Measurements from ENCODE around the gene C5AR2.
"Not testable (repeated sequence)": the region's sequence is repeated elsewhere in the genome, so short reads cannot be mapped to it uniquely, and the experiment has no call there.

C5AR2 gene

DNA sequence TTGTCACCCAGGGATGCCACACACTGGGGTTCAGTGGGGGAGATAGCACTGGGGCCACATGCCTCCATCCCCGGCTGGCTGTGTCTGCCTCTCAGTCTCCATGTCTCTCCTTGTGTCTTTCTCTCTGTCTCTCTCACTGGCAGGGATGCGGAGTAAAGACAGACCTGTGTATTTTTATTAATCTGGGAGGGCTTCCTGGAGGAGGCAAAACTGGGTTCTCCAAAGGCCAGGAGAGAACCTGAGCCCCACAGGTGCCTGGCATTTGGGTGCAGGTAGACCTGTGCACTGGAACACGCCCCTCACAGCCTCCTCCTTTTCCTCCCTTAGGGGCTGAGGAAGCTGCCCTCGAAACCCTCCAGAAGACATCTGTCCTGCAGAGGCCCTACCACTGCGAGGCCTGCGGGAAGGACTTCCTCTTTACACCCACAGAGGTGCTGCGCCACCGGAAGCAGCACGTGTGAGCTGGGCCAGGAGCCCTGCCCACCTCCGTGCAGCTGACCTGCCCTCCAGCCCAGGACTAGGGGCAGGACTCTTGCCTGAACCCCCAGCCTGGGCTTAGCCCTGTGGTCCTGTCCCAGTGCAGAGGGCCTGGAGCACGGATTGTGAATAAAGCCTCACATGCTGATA lies 49.8 kb downstream of the C5AR2 start:
- Histone ChIP-seq H3K9ac (ENCODE audit: low read length) (no peak overlapping the region), H3K4me3 (ENCODE audit: low read length) (no peak overlapping the region), H3K9me3 (ENCODE audit: control insufficient read depth, low read length) (no peaks in the 10 kb centered on the region), H3K4me1 (ENCODE audit: control insufficient read depth, insufficient read depth, low read length) (no peaks in the 10 kb centered on the region), H3K36me3 (ENCODE audit: control insufficient read depth, insufficient read depth, low read length) (peaks cover 10% of the 10 kb centered on the region), H3K27me3 (ENCODE audit: control insufficient read depth, insufficient read depth, low read length) (no peaks in the 10 kb centered on the region)

DNA sequence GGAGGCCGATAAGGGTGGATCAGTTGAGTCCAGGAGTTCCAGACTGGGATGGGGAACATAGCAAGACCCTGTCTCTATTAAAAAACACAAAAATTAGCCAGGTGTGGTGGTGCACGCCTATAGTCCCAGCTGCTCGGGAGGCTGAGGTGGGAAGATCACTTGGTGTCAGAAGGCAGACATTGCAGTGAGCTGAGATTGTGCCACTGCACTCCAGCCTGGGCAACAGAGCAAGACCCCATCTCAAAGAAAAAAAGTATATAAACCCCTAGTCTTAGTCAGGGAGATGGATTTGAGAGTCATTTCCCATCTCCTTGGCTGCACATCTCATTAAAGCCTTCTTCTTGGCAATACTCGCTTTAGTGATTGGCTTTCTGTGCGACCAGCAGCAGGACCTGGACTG lies 51.9 kb downstream of the C5AR2 start:
- H3K9ac ChIP-seq (ENCODE audit: low read length); H3K27me3 ChIP-seq (ENCODE audit: control insufficient read depth, insufficient read depth, low read length); H3K9me3 ChIP-seq (ENCODE audit: control insufficient read depth, low read length); H3K4me3 ChIP-seq (ENCODE audit: low read length); H3K4me1 ChIP-seq (ENCODE audit: control insufficient read depth, insufficient read depth, low read length): not testable (repeated sequence)
- peaks cover 10% of the 10 kb centered on the region for H3K36me3 ChIP-seq (ENCODE audit: control insufficient read depth, insufficient read depth, low read length)

DNA sequence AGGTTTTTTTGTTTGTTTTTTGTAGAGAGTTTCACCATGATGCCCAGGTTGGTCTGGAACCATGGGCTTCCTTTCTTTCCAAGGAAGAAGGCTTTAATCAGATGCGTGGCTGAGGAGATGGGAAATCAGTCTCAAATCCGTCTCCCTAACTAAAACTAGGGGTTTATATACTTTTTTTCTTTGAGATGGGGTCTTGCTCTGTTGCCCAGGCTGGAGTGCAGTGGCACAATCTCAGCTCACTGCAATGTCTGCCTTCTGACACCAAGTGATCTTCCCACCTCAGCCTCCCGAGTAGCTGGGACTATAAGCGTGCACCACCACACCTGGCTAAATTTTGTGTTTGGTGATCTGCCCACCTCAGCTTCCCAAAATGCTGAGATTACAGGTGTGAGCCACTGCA lies 52.6 kb downstream of the C5AR2 start:
- peaks cover 10% of the 10 kb centered on the region for H3K36me3 ChIP-seq (ENCODE audit: control insufficient read depth, insufficient read depth, low read length)
- not testable (repeated sequence) for H3K9me3 ChIP-seq (ENCODE audit: control insufficient read depth, low read length); H3K9ac ChIP-seq (ENCODE audit: low read length); H3K27me3 ChIP-seq (ENCODE audit: control insufficient read depth, insufficient read depth, low read length); H3K4me3 ChIP-seq (ENCODE audit: low read length); H3K4me1 ChIP-seq (ENCODE audit: control insufficient read depth, insufficient read depth, low read length)

DNA sequence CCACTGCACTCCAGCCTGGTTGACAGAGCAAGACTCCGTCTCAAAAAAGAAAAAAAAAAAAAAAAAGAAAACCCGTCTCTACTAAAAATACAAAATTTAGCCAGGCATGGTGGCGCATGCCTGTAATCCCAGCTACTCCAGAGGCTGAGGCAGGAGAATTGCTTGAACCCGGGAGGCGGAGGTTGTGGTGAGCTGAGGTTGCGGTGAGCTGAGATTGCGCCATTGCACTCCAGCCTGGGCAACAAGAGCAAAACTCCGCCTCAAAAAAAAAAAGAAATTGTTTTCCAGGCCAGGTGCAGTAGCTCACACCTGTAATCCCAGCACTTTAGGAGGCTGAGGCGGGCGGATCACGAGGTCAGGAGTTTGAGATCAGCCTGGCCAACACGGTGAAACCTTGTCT lies 54.6 kb downstream of the C5AR2 start:
- H3K9ac ChIP-seq (ENCODE audit: low read length); H3K9me3 ChIP-seq (ENCODE audit: control insufficient read depth, low read length); H3K36me3 ChIP-seq (ENCODE audit: control insufficient read depth, insufficient read depth, low read length); H3K27me3 ChIP-seq (ENCODE audit: control insufficient read depth, insufficient read depth, low read length); H3K4me1 ChIP-seq (ENCODE audit: control insufficient read depth, insufficient read depth, low read length); H3K4me3 ChIP-seq (ENCODE audit: low read length): not testable (repeated sequence)

DNA sequence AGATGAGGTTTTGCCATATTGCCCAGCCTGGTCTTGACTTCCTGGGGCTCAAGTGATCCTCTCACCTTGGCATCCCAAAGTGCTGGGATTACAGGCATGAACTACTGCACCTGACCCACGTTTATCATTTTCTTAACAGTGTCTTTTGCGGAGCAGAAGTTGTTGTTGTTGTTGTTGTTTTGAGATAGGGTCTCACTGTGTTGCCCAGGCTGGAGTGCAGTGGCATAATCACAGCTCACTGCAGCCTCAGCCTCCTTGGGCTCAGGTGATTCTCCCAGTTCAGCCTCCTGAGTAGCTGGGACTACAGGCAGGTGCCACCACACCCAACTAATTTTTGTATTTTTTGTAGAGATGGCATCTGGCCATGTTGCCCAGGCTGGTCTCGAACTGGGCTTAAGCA lies 55.6 kb downstream of the C5AR2 start:
- not testable (repeated sequence) for H3K9ac ChIP-seq (ENCODE audit: low read length); H3K4me3 ChIP-seq (ENCODE audit: low read length); H3K4me1 ChIP-seq (ENCODE audit: control insufficient read depth, insufficient read depth, low read length); H3K27me3 ChIP-seq (ENCODE audit: control insufficient read depth, insufficient read depth, low read length); H3K36me3 ChIP-seq (ENCODE audit: control insufficient read depth, insufficient read depth, low read length); H3K9me3 ChIP-seq (ENCODE audit: control insufficient read depth, low read length)

DNA sequence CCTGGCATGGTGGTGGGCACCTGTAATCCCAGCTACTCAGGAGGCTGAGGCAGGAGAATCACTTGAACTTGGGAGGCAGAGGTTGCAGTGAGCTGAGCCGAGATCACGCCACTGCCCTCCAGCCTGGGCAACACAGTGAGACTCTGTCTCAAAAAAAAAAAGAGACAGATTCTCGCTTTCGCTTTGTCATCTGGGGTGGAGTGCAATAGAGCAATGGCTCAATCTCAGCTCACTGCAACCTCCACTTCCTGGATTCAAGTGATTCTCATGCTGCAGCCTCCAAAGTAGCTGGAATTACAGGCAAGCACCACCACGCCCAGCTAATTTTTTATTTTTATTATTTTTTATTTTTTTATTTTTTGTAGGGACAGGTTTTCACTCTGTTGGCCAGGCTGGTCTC lies 56.7 kb downstream of the C5AR2 start:
- not testable (repeated sequence) for H3K4me3 ChIP-seq (ENCODE audit: low read length); H3K27me3 ChIP-seq (ENCODE audit: control insufficient read depth, insufficient read depth, low read length); H3K36me3 ChIP-seq (ENCODE audit: control insufficient read depth, insufficient read depth, low read length); H3K9me3 ChIP-seq (ENCODE audit: control insufficient read depth, low read length); H3K4me1 ChIP-seq (ENCODE audit: control insufficient read depth, insufficient read depth, low read length); H3K9ac ChIP-seq (ENCODE audit: low read length)

DNA sequence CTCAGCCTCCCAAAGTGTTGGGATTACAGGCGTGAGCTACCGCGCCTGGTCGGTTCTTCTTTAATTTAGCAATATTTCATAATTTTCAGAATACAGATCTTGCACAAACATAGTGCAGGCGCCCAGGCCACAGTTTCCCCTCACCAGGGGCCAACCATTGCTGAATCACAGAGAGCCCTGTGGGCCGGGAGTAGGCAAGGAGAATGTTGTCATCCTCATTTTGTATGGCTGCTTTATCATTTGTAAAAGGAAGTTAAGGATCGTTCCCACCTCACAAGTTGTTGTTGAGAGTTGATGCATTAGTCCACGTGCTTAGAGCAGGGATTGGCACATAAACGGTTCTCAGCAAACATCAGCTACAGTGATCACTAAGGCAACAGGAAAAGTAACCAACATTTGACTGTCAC lies 57.2 kb downstream of the C5AR2 start:
- Histone ChIP-seq H3K27me3 (ENCODE audit: control insufficient read depth, insufficient read depth, low read length) (no peaks in the 10 kb centered on the region), H3K4me1 (ENCODE audit: control insufficient read depth, insufficient read depth, low read length) (no peaks in the 10 kb centered on the region), H3K4me3 (ENCODE audit: low read length) (no peak overlapping the region), H3K9me3 (ENCODE audit: control insufficient read depth, low read length) (no peaks in the 10 kb centered on the region), H3K9ac (ENCODE audit: low read length) (no peak overlapping the region), H3K36me3 (ENCODE audit: control insufficient read depth, insufficient read depth, low read length) (no peaks in the 10 kb centered on the region)

DNA sequence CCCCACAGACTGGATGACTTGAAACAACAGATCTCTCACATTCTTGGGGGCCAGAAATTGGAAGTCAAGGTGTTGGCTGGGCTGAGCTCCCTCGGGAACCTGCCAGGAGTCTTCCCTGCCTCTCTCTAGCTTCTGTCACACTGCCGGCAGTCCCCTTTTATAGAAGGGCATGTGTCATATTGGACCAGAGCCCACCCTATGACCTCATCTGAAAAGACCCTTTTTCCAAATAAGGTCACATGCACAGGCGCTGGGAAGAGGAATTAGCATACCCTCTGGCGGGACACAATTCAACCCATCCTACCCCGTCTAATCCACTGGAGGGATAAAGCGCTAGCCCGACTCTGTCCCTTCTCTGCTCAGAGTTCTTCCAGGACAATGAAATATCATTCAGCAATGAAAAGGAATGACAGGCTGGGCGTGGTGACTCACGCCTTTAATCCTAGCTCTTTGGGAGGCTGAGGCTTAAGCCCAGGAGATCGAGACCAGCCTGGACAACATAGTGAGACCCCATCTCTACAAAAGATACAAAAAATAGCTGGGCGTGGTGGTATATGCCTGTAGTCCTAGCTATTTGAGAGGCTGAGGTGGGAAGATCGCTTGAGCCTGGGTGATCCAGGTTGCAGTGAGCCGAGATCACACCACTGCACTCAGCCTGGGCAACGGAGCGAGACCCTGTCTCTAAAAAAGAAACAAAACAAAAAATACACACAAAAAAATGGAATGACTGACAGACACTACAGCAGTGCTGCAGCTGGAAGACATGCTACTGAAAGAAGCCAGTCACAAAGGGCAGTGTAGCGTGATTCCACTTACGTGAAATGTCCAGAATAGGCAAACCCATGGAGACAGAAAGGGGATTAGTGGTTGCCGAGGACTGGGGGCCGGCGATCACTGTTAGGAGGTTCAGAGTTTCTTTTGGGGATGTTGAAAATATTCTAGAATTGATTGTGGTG lies 58.8 kb downstream of the C5AR2 start:
- Histone ChIP-seq H3K27me3 (ENCODE audit: control insufficient read depth, insufficient read depth, low read length) (no peaks in the 10 kb centered on the region), H3K36me3 (ENCODE audit: control insufficient read depth, insufficient read depth, low read length) (no peaks in the 10 kb centered on the region), H3K9ac (ENCODE audit: low read length) (no peak overlapping the region), H3K4me3 (ENCODE audit: low read length) (no peak overlapping the region), H3K4me1 (ENCODE audit: control insufficient read depth, insufficient read depth, low read length) (no peaks in the 10 kb centered on the region), H3K9me3 (ENCODE audit: control insufficient read depth, low read length) (no peaks in the 10 kb centered on the region)

DNA sequence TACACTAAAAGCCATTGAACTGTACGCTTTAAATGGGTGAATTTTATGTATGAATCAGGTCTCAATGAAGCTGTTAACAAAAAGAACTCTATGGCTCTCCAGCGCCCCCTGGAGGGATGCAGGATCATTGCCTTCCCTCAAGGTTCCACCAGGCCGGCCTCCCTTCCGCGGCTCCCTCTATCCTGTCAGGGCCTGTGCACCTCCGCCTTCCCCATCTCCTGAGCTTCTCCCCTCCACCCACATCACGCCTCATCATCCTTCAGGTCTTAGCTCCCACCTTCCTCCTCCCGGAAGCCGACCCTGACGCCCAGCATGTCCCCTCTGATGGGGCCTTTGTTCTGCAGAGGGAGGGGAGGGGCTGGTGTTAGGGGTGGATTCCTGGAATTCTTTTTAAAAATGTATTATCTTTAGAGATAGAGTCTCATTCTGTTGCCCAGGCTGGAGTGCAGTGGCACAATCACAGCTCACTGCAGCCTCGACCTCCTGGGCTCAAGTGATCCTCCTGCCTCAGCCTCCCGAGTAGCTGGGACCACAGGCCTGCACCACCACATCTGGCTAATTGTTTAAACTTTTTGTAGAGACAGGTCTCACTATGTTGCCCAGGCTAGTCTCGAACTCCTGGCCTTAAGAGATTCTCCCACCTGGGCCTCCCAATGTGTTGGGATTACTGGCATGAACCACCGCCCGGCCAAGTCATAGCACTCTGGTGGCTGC lies 59.7 kb downstream of the C5AR2 start:
- H3K4me3 ChIP-seq (ENCODE audit: low read length): no peak overlapping the region
- H3K9ac ChIP-seq (ENCODE audit: low read length): no peak overlapping the region
- H3K9me3 ChIP-seq (ENCODE audit: control insufficient read depth, low read length): no peaks in the 10 kb centered on the region
- no peaks in the 10 kb centered on the region for H3K27me3 ChIP-seq (ENCODE audit: control insufficient read depth, insufficient read depth, low read length)
- H3K36me3 ChIP-seq (ENCODE audit: control insufficient read depth, insufficient read depth, low read length): no peaks in the 10 kb centered on the region
- no peaks in the 10 kb centered on the region for H3K4me1 ChIP-seq (ENCODE audit: control insufficient read depth, insufficient read depth, low read length)
